A673 (cell line): ENCODE data around the gene MAN1A2.

Experiments
- EZH2 ChIP-seq: fragments of 200-600 bp; sonication (generic); IDR thresholded peaks from 2 replicates; pipeline ENCODE4 v1.6.1; 2017; ENCODE audit warnings: borderline replicate concordance, low read depth, mild to moderate bottlenecking, mixed read lengths, antibody characterized with exemption, low read length; ENCODE audit not compliant: poor library complexity, severe bottlenecking
- TF ChIP-seq, protein P1 (sequence below): fragments of 300-800, 200-600 bp; sonication (generic); conservative IDR thresholded peaks from 2 replicates; pipeline ENCODE4 v1.5.1; 2017; ENCODE audit warnings: low read depth, mild to moderate bottlenecking, antibody characterized with exemption, low read length, moderate library complexity, mixed read lengths

DNA sequence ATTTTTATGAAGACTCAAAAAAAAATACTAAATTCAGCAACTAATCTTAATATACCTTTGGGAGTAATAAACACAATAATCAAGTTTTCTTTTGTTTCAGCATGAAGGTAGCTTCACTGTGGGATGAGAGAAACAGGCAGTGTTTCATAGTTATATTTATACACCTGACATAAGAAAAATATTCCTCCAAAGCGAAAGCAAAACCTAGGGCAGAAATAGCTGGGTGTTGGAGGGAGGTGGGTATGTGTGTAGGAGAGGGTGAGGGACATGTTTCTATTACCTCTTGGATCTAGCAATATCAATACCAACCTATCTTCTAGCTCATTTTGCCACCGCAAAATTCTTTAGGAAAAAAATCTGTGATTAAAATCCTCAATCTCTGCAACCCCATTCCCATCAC lies 24.9 kb upstream of the MAN1A2 start:
- TF ChIP-seq EZH2: no peak
- TF ChIP-seq, protein P1, sequence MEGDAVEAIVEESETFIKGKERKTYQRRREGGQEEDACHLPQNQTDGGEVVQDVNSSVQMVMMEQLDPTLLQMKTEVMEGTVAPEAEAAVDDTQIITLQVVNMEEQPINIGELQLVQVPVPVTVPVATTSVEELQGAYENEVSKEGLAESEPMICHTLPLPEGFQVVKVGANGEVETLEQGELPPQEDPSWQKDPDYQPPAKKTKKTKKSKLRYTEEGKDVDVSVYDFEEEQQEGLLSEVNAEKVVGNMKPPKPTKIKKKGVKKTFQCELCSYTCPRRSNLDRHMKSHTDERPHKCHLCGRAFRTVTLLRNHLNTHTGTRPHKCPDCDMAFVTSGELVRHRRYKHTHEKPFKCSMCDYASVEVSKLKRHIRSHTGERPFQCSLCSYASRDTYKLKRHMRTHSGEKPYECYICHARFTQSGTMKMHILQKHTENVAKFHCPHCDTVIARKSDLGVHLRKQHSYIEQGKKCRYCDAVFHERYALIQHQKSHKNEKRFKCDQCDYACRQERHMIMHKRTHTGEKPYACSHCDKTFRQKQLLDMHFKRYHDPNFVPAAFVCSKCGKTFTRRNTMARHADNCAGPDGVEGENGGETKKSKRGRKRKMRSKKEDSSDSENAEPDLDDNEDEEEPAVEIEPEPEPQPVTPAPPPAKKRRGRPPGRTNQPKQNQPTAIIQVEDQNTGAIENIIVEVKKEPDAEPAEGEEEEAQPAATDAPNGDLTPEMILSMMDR: no peak
